Left ventricle myocardium inferior (tissue), 1 donor: ENCODE measurements around the gene NSFL1C. TPM values are rescaled to one million over a fixed set of nuclear protein-coding genes. Genes with fewer than 3 reads are reported as not detected.

Experiments
- DNase-seq: peaks from one replicate; pipeline ENCODE4 v3.0.0-alpha.2; 2020
- H3K27ac ChIP-seq: fragments of 200-600 bp; replicated peaks from 2 replicates; pipeline ENCODE4 v1.8.0; 2021
- H3K27me3 ChIP-seq: fragments of 200-600 bp; 2 replicates; pipeline ENCODE4 v1.8.0; 2021; ENCODE audit warnings: low read depth
- H3K36me3 ChIP-seq: fragments of 200-600 bp; 2 replicates; pipeline ENCODE4 v1.8.0; 2021
- H3K4me1 ChIP-seq: fragments of 200-600 bp; 2 replicates; pipeline ENCODE4 v1.8.0; 2021
- H3K4me3 ChIP-seq: fragments of 200-600 bp; 2 replicates; pipeline ENCODE4 v1.8.0; 2021; ENCODE audit warnings: mild to moderate bottlenecking, moderate library complexity
- H3K9me3 ChIP-seq: fragments of 200-600 bp; replicated peaks from 2 replicates; pipeline ENCODE4 v1.8.0; 2021
- intact Hi-C: fragments of 100-400 bp; cut with micrococcal nuclease; formaldehyde crosslinking; loops from one replicate; pipeline ENCODE4 v1.11.0; 2022
- total RNA-seq: library from RNA; stranded (reverse); fragmentation: NEBNext Ultra II Directional; extraction: Animal tissue kit (Norgen Biotek cat#: 25700); gene quantifications from one replicate; pipeline ENCODE4 v1.2.1, GENCODE V29; 2021
- TF ChIP-seq, protein P1 (sequence below): fragments of 200-600 bp; IDR thresholded peaks from 2 replicates; pipeline ENCODE4 v1.8.0; 2021; ENCODE audit warnings: antibody characterized with exemption, mild to moderate bottlenecking, borderline replicate concordance
- donor health status: DM: no; HTN: yes; CAD: no; lungs with severe emphysema.

Gene NSFL1C
- total RNA-seq, 1 donor from 2014 or later: 56.6 TPM

GRCh38 chr20:1450926-1451491 lies 15.6 kb downstream of the NSFL1C start:
- intact Hi-C loops: no loop called here
- no peaks in the 10 kb centered on the region for H3K27me3 ChIP-seq
- H3K4me1 ChIP-seq: no peaks in the 10 kb centered on the region
- TF ChIP-seq, protein P1, sequence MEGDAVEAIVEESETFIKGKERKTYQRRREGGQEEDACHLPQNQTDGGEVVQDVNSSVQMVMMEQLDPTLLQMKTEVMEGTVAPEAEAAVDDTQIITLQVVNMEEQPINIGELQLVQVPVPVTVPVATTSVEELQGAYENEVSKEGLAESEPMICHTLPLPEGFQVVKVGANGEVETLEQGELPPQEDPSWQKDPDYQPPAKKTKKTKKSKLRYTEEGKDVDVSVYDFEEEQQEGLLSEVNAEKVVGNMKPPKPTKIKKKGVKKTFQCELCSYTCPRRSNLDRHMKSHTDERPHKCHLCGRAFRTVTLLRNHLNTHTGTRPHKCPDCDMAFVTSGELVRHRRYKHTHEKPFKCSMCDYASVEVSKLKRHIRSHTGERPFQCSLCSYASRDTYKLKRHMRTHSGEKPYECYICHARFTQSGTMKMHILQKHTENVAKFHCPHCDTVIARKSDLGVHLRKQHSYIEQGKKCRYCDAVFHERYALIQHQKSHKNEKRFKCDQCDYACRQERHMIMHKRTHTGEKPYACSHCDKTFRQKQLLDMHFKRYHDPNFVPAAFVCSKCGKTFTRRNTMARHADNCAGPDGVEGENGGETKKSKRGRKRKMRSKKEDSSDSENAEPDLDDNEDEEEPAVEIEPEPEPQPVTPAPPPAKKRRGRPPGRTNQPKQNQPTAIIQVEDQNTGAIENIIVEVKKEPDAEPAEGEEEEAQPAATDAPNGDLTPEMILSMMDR: no peak
- no peak overlapping the region for H3K4me3 ChIP-seq
- H3K9me3 ChIP-seq: peaks cover 14% of the 10 kb centered on the region
- peaks cover 100% of the 10 kb centered on the region for H3K36me3 ChIP-seq
- H3K27ac ChIP-seq: no peak overlapping the region
- no peak for DNase-seq

DNA sequence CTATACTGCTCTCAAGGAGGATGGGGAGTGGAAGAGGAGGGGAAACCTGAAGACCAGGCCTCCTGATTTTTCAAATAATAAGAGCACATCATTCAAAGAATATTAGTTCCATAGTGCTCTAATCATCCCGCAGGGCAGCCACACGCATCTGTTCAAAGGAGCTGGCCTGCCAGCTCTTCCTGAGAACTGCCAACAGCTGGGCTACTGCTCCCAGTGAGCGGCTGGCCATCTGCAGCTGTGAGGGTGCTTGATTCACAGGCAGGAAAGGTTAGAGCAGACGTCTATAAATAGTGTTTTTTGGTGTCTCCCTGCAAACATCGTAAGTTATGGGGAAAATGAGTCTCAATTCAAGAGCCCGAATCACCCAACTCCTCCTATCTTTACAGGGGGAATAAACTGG lies 17.3 kb downstream of the NSFL1C start:
- TF ChIP-seq, protein P1: no peak
- H3K9me3 ChIP-seq: peaks cover 14% of the 10 kb centered on the region
- peaks cover 100% of the 10 kb centered on the region for H3K36me3 ChIP-seq
- intact Hi-C loops: no loop called here
- H3K4me1 ChIP-seq: no peaks in the 10 kb centered on the region
- H3K4me3 ChIP-seq: no peak overlapping the region
- no peaks in the 10 kb centered on the region for H3K27me3 ChIP-seq
- DNase-seq: no peak
- H3K27ac ChIP-seq: no peak overlapping the region

DNA sequence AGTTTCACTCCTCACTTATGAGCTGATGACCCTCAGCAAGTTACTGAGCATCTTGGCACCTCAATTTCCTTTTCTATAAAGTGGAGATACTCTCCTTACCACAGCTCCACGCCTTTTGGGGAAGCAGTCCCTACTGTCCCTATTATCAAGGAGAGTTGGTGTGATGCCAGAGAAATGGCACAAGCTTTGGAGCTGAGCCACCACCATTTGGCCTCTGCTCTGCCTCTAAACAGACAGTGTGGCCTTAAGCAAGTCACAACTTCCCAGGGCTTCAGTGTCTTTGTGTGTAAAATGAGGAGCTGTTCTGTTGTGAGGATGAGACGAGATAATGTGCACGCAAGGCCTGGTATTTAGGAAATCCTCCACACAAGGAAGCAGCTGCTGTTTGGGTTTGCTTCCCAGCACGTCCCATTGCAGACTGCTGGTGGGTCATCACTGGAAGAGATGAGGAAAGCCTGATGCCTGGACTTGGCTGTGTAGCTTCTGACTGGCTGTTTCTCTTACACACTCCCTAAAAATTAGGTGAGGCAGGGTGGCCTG lies 18.5 kb downstream of the NSFL1C start:
- Histone ChIP-seq H3K4me1 (peaks cover 7% of the 10 kb centered on the region), H3K27ac (no peak overlapping the region), H3K9me3 (peaks cover 14% of the 10 kb centered on the region), H3K4me3 (no peak overlapping the region), H3K27me3 (no peaks in the 10 kb centered on the region), H3K36me3 (peaks cover 100% of the 10 kb centered on the region)
- TF ChIP-seq, protein P1: no peak
- no peak for DNase-seq
- intact Hi-C loops: no loop called here

DNA sequence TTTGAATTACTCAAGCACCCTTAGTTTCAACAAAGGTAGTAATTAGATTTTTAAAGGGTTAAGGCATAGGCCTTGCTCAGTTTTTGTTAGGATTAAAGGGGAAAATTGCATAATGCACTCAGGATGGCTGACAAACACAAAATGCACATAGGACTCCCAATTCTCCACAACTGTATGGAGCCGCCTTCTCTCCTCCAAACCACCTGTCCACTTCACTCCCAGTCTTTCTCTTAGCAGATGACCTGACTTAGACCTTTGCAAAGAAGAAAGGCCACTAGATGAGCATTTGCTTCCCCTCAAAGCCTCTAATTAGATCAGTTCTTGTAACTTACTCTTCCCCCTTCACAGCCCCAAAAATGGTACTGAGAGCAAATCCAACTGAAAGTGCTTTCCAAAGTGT lies 20.1 kb downstream of the NSFL1C start:
- peaks cover 100% of the 10 kb centered on the region for H3K36me3 ChIP-seq
- H3K4me3 ChIP-seq: no peak overlapping the region
- no peak overlapping the region for H3K27ac ChIP-seq
- no peaks in the 10 kb centered on the region for H3K27me3 ChIP-seq
- intact Hi-C loops: no loop called here
- H3K4me1 ChIP-seq: peaks cover 14% of the 10 kb centered on the region
- no peak for DNase-seq
- TF ChIP-seq, protein P1: no peak
- H3K9me3 ChIP-seq: peaks cover 10% of the 10 kb centered on the region

GRCh38 chr20:1443085-1443484 lies 23.6 kb downstream of the NSFL1C start:
- Histone ChIP-seq H3K4me3 (no peak overlapping the region), H3K9me3 (no peaks in the 10 kb centered on the region), H3K27ac (no peak overlapping the region), H3K36me3 (peaks cover 74% of the 10 kb centered on the region), H3K4me1 (peaks cover 14% of the 10 kb centered on the region), H3K27me3 (no peaks in the 10 kb centered on the region)
- DNase-seq: no peak
- TF ChIP-seq, protein P1: no peak
- intact Hi-C loops: no loop called here
